GM19324 (cell line): ENCODE measurements around the gene TMEM225B.
"Not testable (repeated sequence)": the region's sequence is repeated elsewhere in the genome, so short reads cannot be mapped to it uniquely, and the experiment has no call there.

Experiments
- ATAC-seq: cut with Tn5 transposase; IDR thresholded peaks from one replicate; pipeline ENCODE4 v1.9.1; 2021; ENCODE audit warnings: mild to moderate bottlenecking, moderate library complexity; ENCODE audit not compliant: unreplicated experiment, low FRiP score

Gene TMEM225B

DNA sequence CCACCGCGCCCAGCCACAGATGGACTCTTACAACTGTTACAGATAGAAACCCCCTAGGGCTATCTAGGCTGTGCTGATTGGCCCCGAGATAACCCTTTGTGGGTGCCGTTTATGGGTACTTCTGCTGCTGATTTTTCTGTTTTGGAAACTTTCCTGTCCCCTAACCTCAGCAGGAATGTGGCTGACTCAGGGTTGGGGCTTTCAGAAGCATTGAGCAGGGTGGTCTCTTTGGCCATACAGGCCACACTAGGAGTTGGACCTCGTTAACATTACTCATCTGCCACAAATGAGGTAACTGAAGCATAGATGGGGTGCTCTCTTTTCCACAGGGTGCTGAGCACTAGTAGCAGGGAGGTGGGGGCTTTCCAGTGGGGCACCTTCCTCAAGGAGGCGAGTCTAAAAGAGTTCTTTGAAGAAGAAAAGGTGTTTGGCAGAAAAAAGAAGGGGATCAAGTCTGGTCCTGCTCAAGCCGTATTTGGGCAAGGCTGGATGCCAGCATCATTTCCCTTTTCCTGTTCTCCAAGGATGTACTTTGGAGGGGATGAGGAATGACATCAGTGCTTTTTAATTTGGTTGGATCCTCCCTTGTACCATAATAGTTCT lies 25.1 kb downstream of the TMEM225B start:
- ATAC-seq, result no peak

DNA sequence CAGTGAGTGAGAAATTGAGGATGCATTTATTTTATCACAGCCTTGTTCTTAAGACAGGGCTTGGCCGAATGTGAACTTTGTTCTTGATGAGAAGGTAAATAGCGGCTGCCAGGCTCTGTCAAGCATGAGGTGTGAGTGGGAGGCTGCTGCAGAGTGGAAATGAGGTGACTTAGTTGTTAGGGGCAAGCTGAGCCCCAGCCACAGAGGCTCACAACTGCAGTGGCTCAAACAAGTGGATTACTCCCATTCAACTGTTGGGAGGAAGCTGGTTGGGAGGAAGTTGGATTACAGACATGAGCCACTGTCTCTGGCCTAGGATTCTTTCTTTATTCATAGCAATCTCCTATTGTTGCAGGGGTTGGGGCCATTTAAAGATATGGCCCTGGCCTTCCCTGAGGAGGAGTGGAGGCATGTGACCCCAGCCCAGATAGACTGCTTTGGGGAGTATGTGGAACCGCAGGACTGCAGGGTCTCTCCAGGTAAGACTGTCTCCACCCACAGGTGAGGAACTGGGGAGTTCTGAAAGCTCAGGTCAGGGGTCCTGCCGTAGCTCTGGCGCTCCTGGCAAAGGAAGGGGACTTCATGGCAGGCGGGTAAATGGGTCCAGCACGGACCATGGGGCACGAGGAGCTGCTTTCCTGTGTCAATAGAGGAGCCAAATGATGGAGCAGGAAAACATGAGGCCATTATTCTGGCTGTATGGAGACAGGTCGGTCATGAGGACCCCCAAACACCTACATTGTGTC lies 25.8 kb downstream of the TMEM225B start:
- ATAC-seq, result no peak

DNA sequence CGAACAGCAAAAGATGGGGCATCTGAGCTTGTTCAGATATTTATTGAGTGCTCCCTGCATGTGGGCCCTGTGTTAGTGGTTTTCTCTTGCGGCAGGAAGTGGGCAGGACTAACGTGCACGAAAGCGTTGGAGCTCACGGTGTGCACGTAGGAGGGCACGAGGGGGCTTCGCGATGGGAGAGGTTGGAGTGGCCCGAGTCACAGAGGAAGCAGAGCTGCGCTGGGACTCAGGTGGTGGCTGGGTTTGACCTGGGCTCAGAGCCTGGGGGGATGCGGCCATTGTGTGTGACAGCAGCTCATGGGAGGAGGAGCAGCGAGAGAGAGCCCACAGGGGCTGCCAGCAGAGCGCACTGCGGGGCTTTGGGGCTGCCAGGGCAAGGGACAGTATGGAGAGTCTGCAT lies 26.4 kb downstream of the TMEM225B start:
- ATAC-seq, result no peak

DNA sequence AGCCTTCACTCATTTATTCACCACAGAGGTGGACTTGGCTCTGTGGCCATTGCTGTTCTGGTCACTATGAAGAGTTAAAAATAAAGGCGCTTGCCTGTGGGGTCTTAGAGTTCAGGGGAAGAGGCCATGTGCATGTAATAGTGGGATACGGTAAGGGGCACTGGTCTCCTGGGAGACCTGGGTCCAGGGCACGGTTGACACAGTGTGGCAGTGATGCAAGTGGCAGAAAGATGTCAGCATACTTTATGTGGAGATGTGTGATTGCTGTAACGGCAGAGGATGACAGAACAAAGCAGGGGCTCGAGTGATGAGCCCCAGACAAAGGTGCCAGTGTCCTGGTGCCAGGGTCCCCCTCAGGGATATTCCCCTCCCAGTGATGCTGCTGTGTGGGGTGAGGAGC lies 27.3 kb downstream of the TMEM225B start:
- no peak for ATAC-seq

DNA sequence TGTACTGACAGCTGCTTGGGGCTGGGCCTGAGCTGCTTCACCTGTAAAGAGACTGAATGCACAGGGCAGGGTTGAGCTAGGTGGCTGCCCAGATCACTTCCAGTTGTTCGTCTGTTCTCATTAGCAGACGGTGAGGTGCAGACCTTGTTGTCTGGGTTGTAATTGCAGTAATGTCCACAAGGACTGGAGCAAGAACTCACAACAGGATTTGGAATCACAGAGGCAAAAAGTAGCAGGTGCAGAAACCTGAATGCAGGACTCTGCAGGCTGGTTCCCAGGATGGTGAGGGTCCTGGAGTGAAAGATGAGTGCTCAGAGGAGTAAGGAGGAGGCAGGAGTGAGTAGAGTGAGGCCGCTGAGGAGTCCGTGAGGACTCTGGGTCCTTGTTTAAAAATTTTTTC lies 27.9 kb downstream of the TMEM225B start:
- ATAC-seq, result no peak

DNA sequence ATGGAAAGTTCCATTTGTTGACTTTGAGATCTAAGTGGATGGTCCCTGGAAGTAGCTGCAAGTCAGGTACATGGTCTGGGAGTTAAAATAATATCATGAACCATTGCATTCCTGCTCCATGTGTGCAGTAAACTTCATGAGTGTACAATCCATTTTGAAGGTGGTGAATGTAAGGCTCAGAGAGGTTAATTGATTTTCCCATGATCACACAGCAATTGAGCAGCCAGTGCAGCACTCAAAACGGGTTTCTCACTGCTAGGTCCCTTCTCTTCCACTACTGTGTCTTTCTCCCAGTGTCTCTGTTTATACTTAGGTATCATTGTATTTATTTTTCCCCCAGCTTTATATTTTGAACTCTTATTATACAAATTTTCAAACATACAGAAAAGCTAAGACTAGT lies 28.6 kb downstream of the TMEM225B start:
- ATAC-seq, result no peak

DNA sequence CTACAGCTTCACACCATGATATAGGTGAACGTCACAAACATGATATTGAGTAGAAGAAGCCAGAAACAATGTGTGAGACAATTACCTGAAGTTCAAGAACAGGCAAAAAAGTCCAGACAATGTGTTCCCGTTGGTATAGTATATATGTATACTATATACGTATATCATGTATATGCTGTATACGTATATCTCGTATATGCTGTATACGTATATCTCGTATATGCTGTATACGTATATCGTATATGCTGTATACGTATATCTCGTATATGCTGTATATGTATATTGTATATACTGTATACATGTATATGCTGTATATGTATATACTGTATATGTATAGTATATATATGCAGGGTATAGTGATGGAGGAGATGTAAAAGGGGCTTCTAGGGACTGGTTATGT lies 29.4 kb downstream of the TMEM225B start:
- ATAC-seq, result no peak

DNA sequence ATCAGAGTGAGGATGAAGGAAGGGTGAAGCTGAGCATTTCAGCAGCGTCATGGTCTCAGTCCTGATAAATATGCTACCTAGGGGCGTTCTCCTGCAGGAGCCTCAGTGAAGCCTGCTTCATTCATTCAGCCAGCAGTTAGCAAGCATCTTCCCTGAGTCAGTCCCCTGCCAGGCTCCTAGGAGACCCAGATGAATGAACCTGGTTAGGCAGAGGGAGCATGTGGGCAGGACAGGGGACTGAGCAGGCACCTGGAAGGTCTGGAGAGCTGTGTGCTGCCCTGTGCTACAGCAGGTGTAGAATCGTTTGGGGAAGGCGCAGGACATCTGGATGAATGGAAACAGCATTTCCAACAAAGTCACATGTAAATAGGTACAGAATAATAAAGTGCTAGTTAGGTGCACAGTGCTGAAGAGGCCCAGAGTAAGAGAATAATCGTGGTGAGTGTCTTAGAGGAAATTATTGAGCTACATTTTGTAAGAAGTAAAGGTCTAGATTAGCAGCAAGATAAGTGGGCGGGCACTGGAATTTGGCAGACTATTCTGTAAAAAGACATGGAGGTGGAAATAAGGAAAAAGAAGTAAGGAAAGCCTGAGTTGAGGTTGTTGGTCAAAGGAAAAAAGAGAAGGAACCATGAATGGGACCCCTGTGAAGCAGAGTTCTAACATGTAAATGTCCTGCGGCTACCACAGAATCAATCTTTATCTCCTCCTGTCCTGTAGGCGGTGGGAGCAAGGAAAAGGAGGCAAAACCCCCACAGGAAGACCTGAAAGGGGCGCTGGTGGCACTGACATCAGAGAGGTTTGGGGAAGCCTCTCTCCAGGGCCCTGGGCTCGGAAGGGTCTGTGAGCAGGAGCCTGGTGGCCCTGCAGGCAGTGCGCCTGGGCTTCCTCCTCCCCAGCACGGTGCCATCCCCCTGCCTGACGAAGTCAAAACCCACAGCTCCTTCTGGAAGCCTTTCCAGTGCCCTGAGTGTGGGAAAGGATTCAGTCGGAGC lies 30.7 kb downstream of the TMEM225B start:
- ATAC-seq, result no peak

DNA sequence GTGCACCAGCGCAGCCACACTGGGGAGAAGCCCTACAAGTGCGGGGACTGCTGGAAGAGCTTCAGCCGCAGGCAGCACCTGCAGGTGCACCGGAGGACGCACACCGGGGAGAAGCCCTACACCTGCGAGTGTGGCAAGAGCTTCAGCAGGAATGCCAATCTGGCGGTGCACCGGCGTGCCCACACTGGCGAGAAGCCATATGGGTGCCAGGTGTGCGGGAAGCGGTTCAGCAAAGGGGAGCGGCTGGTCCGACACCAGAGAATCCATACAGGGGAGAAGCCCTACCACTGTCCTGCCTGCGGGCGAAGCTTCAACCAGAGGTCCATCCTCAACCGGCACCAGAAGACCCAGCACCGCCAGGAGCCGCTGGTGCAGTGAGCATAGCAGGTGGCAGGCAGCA lies 31.6 kb downstream of the TMEM225B start:
- no peak for ATAC-seq

DNA sequence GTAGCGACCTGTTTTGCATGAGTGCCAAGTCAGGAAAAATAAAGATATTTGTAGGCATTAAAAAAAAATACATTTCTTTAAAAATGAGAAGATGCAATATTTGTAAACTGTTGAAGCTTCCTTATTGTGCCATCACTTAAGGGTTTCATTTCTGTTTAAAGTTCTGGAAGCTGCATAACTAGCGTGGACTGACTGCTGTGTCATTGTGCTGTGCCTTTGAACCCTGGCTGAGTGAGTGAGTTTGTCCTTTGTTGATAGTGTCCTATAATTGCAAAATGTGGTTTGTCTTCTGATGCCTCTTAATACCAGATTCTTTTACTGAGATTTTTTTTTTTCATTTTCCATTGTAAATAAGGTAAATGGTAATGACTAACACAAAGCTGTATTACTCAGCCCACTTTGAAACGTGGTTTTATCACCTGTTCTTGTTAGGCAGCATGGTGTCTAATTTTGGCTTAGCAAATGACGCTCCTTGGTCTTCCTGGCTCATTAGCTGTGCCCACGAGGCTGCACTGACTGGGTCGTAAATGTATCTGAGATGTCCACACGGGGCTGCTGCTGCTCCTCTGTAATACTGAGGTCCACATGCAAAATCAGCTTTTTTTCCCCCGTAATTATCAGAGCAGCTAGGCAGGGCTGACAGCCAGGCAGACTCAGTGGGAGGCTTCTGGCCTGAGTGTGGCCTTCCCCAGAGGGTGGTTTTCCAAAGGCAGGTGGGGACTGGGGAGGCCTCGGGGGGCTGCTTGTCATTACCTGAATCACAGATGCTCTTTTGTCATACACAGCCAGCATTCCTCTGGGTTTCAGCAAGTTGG lies 33.4 kb downstream of the TMEM225B start:
- no peak for ATAC-seq

DNA sequence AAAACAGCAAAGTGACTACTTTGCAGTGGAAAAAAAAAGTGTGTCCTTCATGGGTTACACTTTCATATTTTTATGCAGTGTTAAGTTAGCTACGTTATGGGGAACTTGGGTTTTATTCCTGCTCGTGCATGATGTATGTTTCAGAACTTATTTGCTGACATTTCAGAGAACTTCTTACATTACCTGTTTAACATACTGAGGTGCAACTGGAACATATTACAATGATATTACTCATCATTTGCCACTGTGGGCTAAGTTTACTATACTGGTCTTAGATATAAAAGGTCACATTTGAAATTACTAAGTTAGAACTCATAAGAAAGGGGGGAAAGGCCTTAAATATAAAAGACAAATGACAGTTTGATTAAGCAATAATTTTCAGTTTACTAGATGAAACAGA lies 39.3 kb downstream of the TMEM225B start:
- not testable (repeated sequence) for ATAC-seq

DNA sequence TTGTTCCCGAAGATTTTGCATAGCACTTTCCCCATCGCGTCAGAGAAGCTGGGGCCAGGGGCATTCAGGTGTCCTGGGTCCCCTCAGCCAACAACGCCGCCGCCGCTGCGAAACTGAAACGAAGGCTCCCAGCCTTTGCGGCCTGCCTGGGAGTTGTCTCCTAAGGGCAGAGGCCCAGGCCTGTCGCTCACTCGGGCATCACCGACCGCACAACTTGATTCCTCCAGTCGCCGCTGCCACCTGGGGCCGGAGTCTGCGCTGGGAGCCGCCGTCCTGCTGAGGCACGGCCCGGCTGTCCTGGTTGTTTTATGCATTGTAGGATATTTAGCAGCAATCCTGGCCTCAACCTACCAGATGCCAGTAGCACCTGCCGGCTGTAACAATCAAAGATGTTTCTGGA lies 40.7 kb downstream of the TMEM225B start:
- ATAC-seq, result no peak

DNA sequence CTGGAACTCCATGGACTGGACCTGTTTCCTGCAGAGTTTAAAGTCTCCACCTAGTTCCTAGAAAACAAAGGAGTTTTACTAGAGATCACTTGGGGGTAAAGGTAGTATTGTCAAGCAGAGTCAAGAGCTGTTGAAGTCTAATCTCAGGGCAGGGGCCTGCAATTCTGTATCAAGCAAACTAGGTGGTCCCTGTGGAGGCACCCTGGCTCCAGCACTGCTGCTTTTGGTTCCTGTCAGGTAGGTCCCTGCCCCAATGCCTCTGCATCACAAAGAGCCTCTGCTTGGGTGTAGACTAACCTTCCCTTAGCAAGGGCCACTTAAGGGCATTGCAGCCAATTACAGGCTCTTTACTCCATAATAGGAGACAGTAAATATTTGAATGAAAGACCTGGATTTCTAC lies 41.2 kb downstream of the TMEM225B start:
- ATAC-seq, result no peak

DNA sequence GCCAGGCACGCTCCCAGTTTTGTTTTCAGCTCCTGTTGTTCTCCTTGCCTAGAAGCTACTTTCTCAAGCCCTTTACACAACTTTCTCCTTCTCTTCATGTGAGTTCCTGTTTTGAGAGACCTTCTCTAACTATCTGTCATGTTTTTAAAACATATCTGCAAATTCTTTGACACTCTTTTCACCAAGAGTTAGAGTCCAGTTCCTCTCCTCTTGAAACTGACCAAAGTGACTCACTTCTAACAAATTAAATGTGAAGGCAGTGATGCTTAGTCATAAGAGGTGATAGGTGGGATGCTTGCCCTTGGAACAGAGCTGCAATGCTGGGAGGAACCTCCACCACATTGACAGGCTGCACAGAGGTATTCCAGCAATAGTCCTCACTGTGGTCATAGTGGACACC lies 44.0 kb downstream of the TMEM225B start:
- ATAC-seq, result no peak

DNA sequence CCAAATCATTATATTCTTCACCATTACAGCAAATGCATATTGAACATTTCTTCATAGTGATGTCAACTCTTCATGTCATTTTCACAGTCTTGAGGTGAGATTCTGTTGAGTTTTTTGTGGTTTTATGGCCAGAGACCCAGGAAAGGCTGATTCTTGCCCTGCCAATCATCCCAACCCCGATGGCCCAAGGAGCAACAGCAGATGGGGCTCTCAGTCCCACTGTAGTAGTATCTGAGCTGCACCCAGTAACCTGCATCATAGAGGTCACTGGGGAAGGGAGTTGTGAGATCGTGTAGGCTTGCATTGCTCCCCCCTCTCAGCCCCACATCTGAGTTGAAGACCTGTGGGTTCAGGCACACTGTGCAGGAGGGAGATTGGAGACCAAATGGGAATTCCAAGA lies 45.4 kb downstream of the TMEM225B start:
- no peak for ATAC-seq

DNA sequence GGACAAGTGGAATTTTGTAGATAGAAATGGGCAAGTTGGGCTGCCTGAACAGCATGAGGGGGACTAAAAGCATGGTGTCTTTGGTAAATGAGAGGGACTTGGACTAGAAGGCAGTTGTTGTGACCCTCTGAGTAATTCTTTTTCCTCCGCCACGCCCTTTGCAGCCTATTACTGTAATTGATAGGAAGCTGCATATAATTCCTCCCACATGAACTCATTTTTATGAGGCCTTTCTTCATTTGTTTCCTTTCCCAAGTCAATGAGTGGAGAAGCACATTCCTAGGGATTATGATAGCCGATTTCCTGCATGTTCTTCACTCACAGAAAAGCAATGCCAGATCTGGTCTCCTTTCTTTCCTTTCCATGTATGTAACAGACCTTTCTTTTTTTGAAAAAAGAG lies 46.4 kb downstream of the TMEM225B start:
- ATAC-seq, result no peak

DNA sequence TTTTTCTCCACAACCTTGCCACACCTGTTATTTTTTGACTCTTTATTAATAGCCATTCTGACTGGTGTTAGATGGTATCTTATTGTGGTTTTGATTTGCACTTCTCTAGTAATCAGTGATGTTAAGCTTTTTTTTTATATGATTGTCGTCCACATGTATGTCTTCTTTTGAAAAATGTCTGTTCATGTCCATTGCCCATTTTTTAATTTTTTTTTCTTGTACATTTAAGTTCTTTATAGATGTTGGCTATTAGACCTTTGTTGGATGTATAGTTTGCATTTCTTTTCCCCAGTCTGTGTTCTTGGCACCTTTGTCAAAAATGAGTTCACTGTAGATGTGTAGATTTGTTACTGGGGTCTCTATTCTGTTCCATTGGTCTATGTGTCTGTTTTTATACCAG lies 47.5 kb downstream of the TMEM225B start:
- no peak for ATAC-seq

DNA sequence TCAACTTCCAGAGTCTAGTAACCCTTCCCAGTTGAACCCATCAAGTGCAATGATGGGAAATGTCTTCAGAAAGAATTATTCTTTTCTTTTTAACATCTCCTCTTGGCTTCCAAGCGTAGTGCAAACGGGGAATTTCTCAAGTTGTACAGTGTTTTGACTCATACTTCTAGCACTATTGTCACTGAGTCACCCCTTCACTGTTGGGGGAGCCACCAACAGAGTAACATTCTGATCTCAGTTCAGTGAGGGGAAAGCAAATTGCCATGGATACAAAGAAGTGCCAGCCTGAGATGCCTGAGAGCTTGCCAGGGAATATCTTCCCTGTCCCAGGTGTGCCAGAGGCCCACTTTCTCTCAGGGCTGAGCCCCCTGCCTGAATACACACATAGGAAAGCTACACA lies 50.8 kb downstream of the TMEM225B start:
- ATAC-seq, result no peak

DNA sequence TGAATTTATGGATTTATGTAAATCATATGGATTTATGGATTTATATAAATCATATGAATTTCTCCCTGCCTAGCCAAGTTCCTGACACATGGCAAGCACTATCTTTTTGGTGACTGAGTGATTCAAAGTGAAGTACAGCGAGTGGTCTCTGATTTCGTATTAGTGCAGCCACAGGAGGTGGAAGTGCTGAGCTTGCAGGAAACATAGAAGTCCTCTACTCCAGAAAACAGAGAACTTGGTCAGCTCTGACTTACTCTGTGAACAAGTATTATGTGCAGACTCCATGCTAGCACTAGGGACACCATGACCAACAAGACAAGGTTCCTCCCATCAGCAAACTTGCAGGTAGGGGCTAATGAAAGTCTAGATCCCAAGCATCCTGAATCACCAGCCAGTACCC lies 53.2 kb downstream of the TMEM225B start:
- ATAC-seq, result no peak

DNA sequence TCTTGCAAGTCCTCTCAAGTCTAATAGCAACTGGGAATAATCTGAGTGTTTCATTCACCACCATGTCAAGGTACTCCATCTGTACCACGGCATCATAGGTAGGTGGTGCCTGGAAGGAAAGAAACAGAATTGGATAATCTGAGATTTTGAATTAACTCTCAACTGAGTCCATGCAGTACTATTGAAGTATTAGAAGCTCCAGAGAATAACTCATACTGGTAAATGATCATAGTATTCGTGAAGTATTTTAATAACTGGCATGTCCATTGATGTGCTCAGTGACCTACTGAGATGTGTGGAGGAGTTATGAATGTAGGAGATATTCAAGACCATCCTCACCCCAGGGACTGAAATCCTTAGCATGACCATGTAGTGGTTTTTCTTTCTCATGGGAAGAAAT lies 54.6 kb downstream of the TMEM225B start:
- no peak for ATAC-seq
